WTC11 (cell line): ENCODE results near the gene RNF215.

ENCODE experiments used
- JUN ChIP-seq: sonication (generic); formaldehyde crosslinking; IDR thresholded peaks from 2 replicates; pipeline ENCODE4 v1.8.0; 2023; ENCODE audit warnings: mild to moderate bottlenecking, missing genetic modification reagents
- NR3C1 ChIP-seq: sonication (generic); formaldehyde crosslinking; conservative IDR thresholded peaks from 2 replicates; pipeline ENCODE4 v1.8.1; 2023; ENCODE audit warnings: low read depth, mild to moderate bottlenecking, missing genetic modification reagents
- TF ChIP-seq, protein P1 (sequence below): sonication (generic); formaldehyde crosslinking; IDR thresholded peaks from 2 replicates; pipeline ENCODE4 v1.8.0; 2022; ENCODE audit warnings: mild to moderate bottlenecking, missing genetic modification reagents
- TF ChIP-seq, protein P2 (sequence below): sonication (generic); formaldehyde crosslinking; IDR thresholded peaks from 2 replicates; pipeline ENCODE4 v1.8.0; 2022; ENCODE audit warnings: missing genetic modification reagents

DNA sequence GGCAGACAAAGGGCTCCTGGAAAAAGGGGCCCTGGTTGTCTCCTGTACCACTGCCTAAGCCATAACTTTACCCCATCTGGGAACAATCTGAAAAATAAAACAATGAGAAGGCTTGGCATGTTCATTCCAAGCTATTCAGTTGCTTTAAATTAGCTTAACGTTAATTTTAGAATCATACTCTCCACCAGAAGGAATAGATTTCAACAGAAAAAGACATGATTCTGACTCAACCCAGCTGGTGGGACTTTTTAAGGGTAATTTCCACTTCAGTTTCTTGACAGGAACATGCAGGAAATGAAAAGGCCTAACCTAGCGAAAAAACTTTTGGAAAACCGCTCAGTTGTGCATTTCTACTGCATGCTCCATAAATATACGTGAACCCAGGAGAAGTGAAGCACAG, 38.4 kb downstream of the RNF215 start:
- TF ChIP-seq, protein P1, sequence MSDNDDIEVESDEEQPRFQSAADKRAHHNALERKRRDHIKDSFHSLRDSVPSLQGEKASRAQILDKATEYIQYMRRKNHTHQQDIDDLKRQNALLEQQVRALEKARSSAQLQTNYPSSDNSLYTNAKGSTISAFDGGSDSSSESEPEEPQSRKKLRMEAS (CRISPR knock-in tag): no peak
- TF ChIP-seq, protein P2, sequence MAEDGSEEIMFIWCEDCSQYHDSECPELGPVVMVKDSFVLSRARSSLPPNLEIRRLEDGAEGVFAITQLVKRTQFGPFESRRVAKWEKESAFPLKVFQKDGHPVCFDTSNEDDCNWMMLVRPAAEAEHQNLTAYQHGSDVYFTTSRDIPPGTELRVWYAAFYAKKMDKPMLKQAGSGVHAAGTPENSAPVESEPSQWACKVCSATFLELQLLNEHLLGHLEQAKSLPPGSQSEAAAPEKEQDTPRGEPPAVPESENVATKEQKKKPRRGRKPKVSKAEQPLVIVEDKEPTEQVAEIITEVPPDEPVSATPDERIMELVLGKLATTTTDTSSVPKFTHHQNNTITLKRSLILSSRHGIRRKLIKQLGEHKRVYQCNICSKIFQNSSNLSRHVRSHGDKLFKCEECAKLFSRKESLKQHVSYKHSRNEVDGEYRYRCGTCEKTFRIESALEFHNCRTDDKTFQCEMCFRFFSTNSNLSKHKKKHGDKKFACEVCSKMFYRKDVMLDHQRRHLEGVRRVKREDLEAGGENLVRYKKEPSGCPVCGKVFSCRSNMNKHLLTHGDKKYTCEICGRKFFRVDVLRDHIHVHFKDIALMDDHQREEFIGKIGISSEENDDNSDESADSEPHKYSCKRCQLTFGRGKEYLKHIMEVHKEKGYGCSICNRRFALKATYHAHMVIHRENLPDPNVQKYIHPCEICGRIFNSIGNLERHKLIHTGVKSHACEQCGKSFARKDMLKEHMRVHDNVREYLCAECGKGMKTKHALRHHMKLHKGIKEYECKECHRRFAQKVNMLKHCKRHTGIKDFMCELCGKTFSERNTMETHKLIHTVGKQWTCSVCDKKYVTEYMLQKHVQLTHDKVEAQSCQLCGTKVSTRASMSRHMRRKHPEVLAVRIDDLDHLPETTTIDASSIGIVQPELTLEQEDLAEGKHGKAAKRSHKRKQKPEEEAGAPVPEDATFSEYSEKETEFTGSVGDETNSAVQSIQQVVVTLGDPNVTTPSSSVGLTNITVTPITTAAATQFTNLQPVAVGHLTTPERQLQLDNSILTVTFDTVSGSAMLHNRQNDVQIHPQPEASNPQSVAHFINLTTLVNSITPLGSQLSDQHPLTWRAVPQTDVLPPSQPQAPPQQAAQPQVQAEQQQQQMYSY: no peak
- TF ChIP-seq JUN (CRISPR knock-in tag) (no peak), NR3C1 (CRISPR knock-in tag) (no peak)
